ENCODE data around the gene PLXNA4.

- no peak for TF ChIP-seq POLR2AphosphoS5 (IDR thresholded peaks at IDR 0.05)
- no peak for TF ChIP-seq CTCF (IDR thresholded peaks at IDR 0.05)
- no peak for TF ChIP-seq POLR2A (IDR thresholded peaks at IDR 0.05)
Measured at GRCh38 chr7:132181946-132182685, 394.2 kb downstream of the PLXNA4 start.

All from prostate gland (tissue), 2 donors.